Neural cell (in vitro differentiated cells): ENCODE data around the gene ST6GALNAC1. TPM values are rescaled to one million over a fixed set of nuclear protein-coding genes. Genes with fewer than 3 reads are reported as not detected.

Experiments used
- H2AFZ ChIP-seq: fragments of 200-600, 300-800 bp; sonication (generic), shearing (Covaris generic); 2 replicates; pipeline ENCODE4 v1.6.0; 2014; ENCODE audit warnings: low read depth, mild to moderate bottlenecking, antibody characterized with exemption, low read length, moderate library complexity
- H3F3A ChIP-seq: fragments of 200-600 bp; shearing (Covaris generic); 2 replicates; pipeline ENCODE4 v1.6.1; 2016; ENCODE audit warnings: mild to moderate bottlenecking, moderate library complexity, mixed read lengths, antibody characterized with exemption, low read length; ENCODE audit not compliant: insufficient read depth, poor library complexity, severe bottlenecking
- H3K27ac ChIP-seq: fragments of 200-600, 300-800 bp; sonication (generic), shearing (Covaris generic); 2 replicates; pipeline ENCODE4 v1.5.1; 2014; ENCODE audit warnings: mild to moderate bottlenecking, low read length, moderate library complexity
- H3K27me3 ChIP-seq: fragments of 300-800, 200-600 bp; sonication (generic), shearing (Covaris generic); 2 replicates; pipeline ENCODE4 v1.6.0; 2014; ENCODE audit warnings: mild to moderate bottlenecking, low read depth, low read length, moderate library complexity; ENCODE audit not compliant: insufficient read depth
- H3K36me3 ChIP-seq: fragments of 300-800, 200-600 bp; sonication (generic), shearing (Covaris generic); 2 replicates; pipeline ENCODE4 v1.5.1; 2014; ENCODE audit warnings: mild to moderate bottlenecking, antibody characterized with exemption, low read length, moderate library complexity; ENCODE audit not compliant: insufficient read depth
- H3K4me2 ChIP-seq: fragments of 300-800, 200-600 bp; sonication (generic), shearing (Covaris generic); 2 replicates; pipeline ENCODE4 v1.6.0; 2014; ENCODE audit warnings: mild to moderate bottlenecking, low read length
- H3K4me3 ChIP-seq: fragments of 300-800, 200-600 bp; sonication (generic), shearing (Covaris generic); 2 replicates; pipeline ENCODE4 v1.5.1; 2014; ENCODE audit warnings: mild to moderate bottlenecking, low read length, moderate library complexity
- H3K79me2 ChIP-seq: fragments of 200-600 bp; shearing (Covaris generic); replicated peaks from 2 replicates; pipeline ENCODE4 v1.6.0; 2014; ENCODE audit warnings: mild to moderate bottlenecking, low read length, moderate library complexity; ENCODE audit not compliant: insufficient read depth
- H3K9ac ChIP-seq: fragments of 300-800, 200-600 bp; sonication (generic), shearing (Covaris generic); 2 replicates; pipeline ENCODE4 v1.6.1; 2016; ENCODE audit warnings: mild to moderate bottlenecking, low read length, mixed read lengths
- H3K9me2 ChIP-seq: fragments of 200-600 bp; shearing (Covaris generic); 2 replicates; pipeline ENCODE4 v1.6.1; 2016; ENCODE audit warnings: mild to moderate bottlenecking, low read length, mixed read lengths; ENCODE audit not compliant: insufficient read depth
- H3K9me3 ChIP-seq: fragments of 200-600, 300-800 bp; sonication (generic), shearing (Covaris generic); 2 replicates; pipeline ENCODE4 v1.6.1; 2016; ENCODE audit warnings: mild to moderate bottlenecking, mixed run types, low read length, moderate library complexity, mixed read lengths
- H4K20me1 ChIP-seq: fragments of 200-600 bp; shearing (Covaris generic); 2 replicates; pipeline ENCODE4 v1.6.1; 2016; ENCODE audit warnings: mild to moderate bottlenecking, mixed run types; ENCODE audit not compliant: insufficient read depth
- CTCF ChIP-seq: fragments of 450-650 bp; IDR thresholded peaks from 2 replicates; pipeline ENCODE4 v1.5.1; 2014; ENCODE audit warnings: antibody characterized with exemption, mild to moderate bottlenecking, moderate library complexity; ENCODE audit not compliant: poor library complexity, severe bottlenecking
- EP300 ChIP-seq: fragments of 450-650 bp; conservative IDR thresholded peaks from 2 replicates; pipeline ENCODE4 v1.6.1; 2014; ENCODE audit warnings: antibody characterized with exemption, mild to moderate bottlenecking, moderate library complexity; ENCODE audit not compliant: poor library complexity, severe bottlenecking
- EZH2 ChIP-seq: fragments of 200-600, 300-800 bp; shearing (Covaris generic), sonication (generic); IDR thresholded peaks from 2 replicates; pipeline ENCODE4 v1.6.1; 2014; ENCODE audit warnings: antibody characterized with exemption, low read length, borderline replicate concordance, mild to moderate bottlenecking; ENCODE audit not compliant: insufficient read depth, poor library complexity, severe bottlenecking
- MXI1 ChIP-seq: fragments of 450-650 bp; conservative IDR thresholded peaks from 2 replicates; pipeline ENCODE4 v1.6.1; 2014; ENCODE audit warnings: antibody characterized with exemption, mild to moderate bottlenecking; ENCODE audit not compliant: poor library complexity, severe bottlenecking
- POLR2AphosphoS5 ChIP-seq: IDR thresholded peaks from 2 replicates; pipeline ENCODE4 v1.6.1; 2012
- RAD21 ChIP-seq: fragments of 450-650 bp; conservative IDR thresholded peaks from 2 replicates; pipeline ENCODE4 v1.6.1; 2014; ENCODE audit warnings: antibody characterized with exemption, mild to moderate bottlenecking, moderate library complexity
- REST ChIP-seq: IDR thresholded peaks from 2 replicates; pipeline ENCODE4 v1.6.1; 2012; ENCODE audit warnings: borderline replicate concordance
- SMC3 ChIP-seq: fragments of 450-650 bp; conservative IDR thresholded peaks from 2 replicates; pipeline ENCODE4 v1.6.1; 2014; ENCODE audit warnings: antibody characterized with exemption, mild to moderate bottlenecking, moderate library complexity; ENCODE audit not compliant: poor library complexity
- TAF1 ChIP-seq: IDR thresholded peaks from 2 replicates; pipeline ENCODE4 v1.6.1; 2012; ENCODE audit warnings: low read depth
- polyA plus RNA-seq: library from polyadenylated mRNA; depleted of rRNA; stranded (reverse); fragments of >200 nt; gene quantifications from 2 replicates; pipeline ENCODE4 v1.2.3, GENCODE V29; 2014

ST6GALNAC1 gene
- polyA plus RNA-seq, 1 donor from 2014 or later = not detected

DNA sequence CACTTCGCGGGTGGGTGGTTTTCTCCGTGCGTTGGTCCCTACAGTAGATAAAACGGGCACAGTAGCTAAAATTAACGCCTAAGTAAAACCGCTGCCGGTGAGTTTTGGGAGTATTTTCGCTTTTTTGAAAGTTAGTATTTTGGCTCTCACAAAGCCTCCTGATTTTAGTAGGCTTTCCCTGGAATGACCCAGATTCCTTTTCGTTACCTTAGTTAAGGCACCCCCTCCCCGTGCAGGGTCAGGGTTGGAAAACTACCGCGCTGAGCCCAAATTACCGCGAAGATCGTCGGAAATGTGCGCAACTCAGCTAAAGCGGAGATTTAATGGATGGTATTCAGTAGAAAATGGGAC is 28.3 kb upstream of the ST6GALNAC1 start:
- Histone ChIP-seq H3F3A (no peaks in the 10 kb centered on the region), H4K20me1 (no peaks in the 10 kb centered on the region), H2AFZ (peak overlapping the region; percentile 86), H3K9me2 (no peaks in the 10 kb centered on the region), H3K27me3 (no peaks in the 10 kb centered on the region), H3K79me2 (no peaks in the 10 kb centered on the region), H3K36me3 (no peaks in the 10 kb centered on the region), H3K27ac (peak overlapping the region; percentile 54), H3K4me3 (peak overlapping the region; percentile 76), H3K9me3 (no peaks in the 10 kb centered on the region), H3K4me2 (peak overlapping the region; percentile 95), H3K9ac (peak overlapping the region; percentile 71)
- peak; percentile 4 for TF ChIP-seq TAF1
- TF ChIP-seq REST = no peak
- TF ChIP-seq POLR2AphosphoS5 = no peak
- no peak for TF ChIP-seq CTCF
- TF ChIP-seq MXI1 = peak; percentile 51
- no peak for TF ChIP-seq RAD21

GRCh38 chr17:76671123-76671911 is 27.8 kb upstream of the ST6GALNAC1 start:
- no peaks in the 10 kb centered on the region for H3K36me3 ChIP-seq
- H3K9me3 ChIP-seq = no peaks in the 10 kb centered on the region
- H3F3A ChIP-seq = no peaks in the 10 kb centered on the region
- H3K9ac ChIP-seq = peak overlapping the region; percentile 71
- no peaks in the 10 kb centered on the region for H3K79me2 ChIP-seq
- peak overlapping the region; percentile 76 for H3K4me3 ChIP-seq
- no peaks in the 10 kb centered on the region for H3K27me3 ChIP-seq
- H3K27ac ChIP-seq = peak overlapping the region; percentile 82
- H3K9me2 ChIP-seq = no peaks in the 10 kb centered on the region
- H2AFZ ChIP-seq = peak overlapping the region; percentile 98
- H3K4me2 ChIP-seq = peak overlapping the region; percentile 43
- H4K20me1 ChIP-seq = no peaks in the 10 kb centered on the region
- TF ChIP-seq MXI1 (no peak), EP300 (peak; percentile 15), POLR2AphosphoS5 (peak; percentile 37), REST (no peak), RAD21 (no peak), EZH2 (no peak), SMC3 (no peak), CTCF (peak; percentile 41), TAF1 (peak; percentile 23)
